RWPE1 (cell line): Measurements from ENCODE around the gene MUTYH.

Source experiments
- CTCF ChIA-PET: fragments of 350-600 bp; sonication (Branson Sonifier 250); formaldehyde crosslinking; extraction: SDS; loops from one replicate; lab custom pipeline; 2021; lab: Yijun Ruan, JAX
- POLR2A ChIA-PET: fragments of 400-600 bp; formaldehyde crosslinking; extraction: SDS; loops from one replicate; lab custom pipeline; 2020; ENCODE audit warnings: antibody characterized with exemption; ENCODE audit not compliant: low non-redundant PET; lab: Yijun Ruan, JAX
- DNase-seq: peaks from one replicate; pipeline ENCODE4 v3.0.0; 2012; ENCODE audit warnings: low spot score
- H3K27ac ChIP-seq: fragments of 450-650 bp; 2 replicates; pipeline ENCODE4 v1.5.1; 2017
- TF ChIP-seq, protein P1 (sequence below): fragments of 450-650 bp; conservative IDR thresholded peaks from 2 replicates; pipeline ENCODE4 v1.5.1; 2017; ENCODE audit warnings: low read depth, mild to moderate bottlenecking

Gene MUTYH

DNA sequence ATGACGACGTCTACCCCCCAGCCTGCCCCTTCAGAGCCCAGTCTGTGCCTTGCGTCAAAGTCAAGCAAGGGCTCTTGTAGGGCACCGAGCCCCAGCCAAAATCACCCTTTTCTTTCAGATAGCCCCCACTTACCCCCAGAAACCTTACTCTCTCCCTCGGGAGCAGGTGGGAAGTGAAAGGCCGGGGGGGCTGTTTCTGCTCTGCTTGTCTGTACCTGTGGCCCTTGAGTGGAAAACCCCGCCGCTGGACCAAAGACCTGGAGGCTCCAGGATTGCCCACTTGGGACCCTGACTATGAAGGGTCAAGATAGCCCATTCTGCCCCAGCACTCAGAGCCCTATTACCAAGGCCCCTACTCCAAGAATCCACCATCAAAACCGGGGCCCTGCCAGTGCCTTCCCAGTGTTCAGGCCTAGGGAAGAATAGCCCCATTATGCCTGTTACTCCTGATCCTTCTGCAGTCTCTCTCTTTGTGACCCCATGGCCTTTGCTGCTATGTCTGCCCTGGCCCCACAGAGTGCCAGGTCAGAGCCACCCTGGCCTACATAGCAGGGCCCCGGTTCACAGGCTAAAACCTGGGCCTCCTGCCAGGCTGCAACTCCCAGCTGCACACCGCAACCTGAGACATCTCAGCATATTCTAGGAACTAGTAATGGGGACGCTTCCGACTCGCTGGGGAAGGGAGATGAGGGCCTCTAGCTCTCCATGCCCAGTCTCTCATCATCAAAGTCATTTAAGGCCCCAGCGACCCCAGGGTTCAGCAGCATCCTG is 35.7 kb downstream of the MUTYH start:
- peak overlapping the region; percentile 86 for H3K27ac ChIP-seq
- no peak for DNase-seq
- ChIA-PET POLR2A (interaction anchor here (1.2 to 1.7 kb wide), 5 partner anchors 24 to 293 kb away, joined by 4 to 13 read pairs (median 5); partner anchors contain the start of genes HECTD3 and UROD), CTCF (no interaction called here)
- TF ChIP-seq, protein P1, sequence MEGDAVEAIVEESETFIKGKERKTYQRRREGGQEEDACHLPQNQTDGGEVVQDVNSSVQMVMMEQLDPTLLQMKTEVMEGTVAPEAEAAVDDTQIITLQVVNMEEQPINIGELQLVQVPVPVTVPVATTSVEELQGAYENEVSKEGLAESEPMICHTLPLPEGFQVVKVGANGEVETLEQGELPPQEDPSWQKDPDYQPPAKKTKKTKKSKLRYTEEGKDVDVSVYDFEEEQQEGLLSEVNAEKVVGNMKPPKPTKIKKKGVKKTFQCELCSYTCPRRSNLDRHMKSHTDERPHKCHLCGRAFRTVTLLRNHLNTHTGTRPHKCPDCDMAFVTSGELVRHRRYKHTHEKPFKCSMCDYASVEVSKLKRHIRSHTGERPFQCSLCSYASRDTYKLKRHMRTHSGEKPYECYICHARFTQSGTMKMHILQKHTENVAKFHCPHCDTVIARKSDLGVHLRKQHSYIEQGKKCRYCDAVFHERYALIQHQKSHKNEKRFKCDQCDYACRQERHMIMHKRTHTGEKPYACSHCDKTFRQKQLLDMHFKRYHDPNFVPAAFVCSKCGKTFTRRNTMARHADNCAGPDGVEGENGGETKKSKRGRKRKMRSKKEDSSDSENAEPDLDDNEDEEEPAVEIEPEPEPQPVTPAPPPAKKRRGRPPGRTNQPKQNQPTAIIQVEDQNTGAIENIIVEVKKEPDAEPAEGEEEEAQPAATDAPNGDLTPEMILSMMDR: peak; percentile 32; the same call in 1 of the 2 replicates

DNA sequence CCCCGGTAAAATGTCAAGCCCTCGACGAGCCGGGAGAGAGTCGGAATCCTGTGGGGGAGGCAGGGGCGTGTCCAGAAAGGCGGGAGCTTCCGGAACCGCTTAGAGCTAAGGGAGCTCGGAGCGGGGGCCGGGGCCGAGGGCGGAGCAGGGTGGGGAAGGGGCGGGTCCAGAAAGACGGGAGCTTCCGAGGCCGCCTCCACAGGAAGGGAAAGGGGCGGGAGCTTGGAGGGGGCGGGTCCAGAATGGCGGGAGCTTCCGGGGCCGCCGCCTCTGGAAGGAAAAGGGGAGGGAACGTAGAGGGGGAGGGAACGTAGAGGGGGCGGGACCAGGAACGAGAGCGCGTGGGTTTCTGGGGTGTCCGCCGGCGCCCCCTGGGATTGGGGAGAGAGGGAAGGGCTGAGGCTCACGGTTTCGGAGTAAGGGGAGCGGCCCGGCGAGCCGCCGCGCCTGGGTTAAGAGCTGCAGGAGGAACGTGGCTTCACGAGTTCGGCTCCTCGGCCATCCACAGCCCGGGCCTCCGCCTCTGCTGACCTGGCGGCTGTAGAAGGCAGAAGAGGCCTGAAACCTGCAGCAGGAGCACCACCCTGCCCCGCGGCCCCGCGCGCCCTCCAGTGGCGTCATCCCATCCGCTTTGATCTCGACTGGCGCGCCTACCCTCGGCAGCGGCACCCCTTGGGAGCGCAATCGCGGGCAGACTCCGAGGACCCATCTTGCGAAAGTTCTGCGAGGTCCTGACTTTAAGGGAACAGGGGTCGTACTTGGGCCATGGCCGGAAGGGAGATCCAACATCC is 36.5 kb downstream of the MUTYH start:
- CTCF ChIA-PET: interaction anchor here (0.6 to 2.6 kb wide), 4 partner anchors 24 to 289 kb away, joined by 3 to 14 read pairs (median 6); partner anchors contain the start of genes MUTYH, PRDX1 and TOE1
- peak overlapping the region; percentile 86 for H3K27ac ChIP-seq
- DNase-seq: peak; percentile 98
- POLR2A ChIA-PET: interaction anchor here (0.6 to 1.7 kb wide), 13 partner anchors 17 to 292 kb away, joined by 3 to 13 read pairs (median 4); partner anchors contain the start of genes HECTD3, MUTYH, TOE1 and UROD
- TF ChIP-seq, protein P1: peak; percentile 78

DNA sequence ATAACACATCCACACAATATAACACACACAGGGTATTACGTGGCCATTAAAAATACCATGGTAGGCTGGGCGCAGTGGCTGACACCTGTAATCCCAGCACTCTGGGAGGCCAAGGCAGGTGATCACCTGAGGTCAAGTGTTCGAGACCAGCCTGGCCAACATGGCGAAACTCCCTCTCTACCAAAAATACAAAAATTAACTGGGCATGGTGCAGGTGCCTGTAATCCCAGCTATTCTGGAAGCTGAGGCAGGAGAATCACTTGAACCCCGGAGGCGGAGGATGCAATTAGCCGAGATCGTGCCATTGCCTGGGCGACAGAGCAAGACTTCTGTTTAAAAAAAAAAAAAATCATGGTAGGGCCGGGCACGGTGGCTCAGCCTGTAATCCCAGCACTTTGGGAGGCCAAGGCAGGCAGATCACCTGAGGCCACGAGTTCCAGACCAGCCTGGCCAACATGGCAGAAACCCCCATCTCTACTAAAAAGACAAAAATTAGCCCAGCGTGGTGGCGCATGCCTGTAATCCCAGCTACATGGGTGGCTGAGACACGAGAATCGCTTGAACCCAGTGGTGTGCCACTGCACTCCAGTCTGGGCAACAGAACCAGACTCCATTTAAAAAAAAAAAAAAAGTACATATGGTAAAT is 37.6 kb downstream of the MUTYH start:
- H3K27ac ChIP-seq: peak overlapping the region; percentile 86
- CTCF ChIA-PET: interaction anchor here (0.6 to 2.6 kb wide), 3 partner anchors 25 to 288 kb away, joined by 3 to 14 read pairs (median 7); partner anchors contain the start of gene PRDX1
- TF ChIP-seq, protein P1: no peak
- POLR2A ChIA-PET: interaction anchor here (0.7 to 1.7 kb wide), 3 partner anchors 26 to 282 kb away, joined by 3 to 13 read pairs (median 3); no protein-coding TSS in a partner anchor
- no peak for DNase-seq

DNA sequence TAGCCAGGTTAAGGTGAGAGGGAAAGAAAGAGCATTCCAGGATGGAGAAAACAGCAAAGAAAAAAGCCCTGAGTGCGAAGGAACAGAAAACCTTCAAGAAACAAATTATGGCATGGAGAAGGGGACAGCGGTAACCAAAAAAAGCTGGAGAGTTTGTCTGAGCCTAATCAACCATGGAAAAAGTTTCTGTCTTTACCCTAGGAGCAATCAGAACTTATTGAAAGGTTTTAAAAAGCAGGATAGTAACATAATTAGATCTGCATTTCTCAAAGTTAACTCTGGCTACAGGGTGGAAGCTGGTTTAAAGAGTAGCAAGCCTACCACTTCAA is 39.6 kb downstream of the MUTYH start:
- CTCF ChIA-PET: interaction anchor here (0.7 to 2.6 kb wide), 4 partner anchors 9 to 625 kb away, joined by 3 to 29 read pairs (median 13); no protein-coding TSS in a partner anchor
- POLR2A ChIA-PET: no interaction called here
- no peak for DNase-seq
- no peak overlapping the region for H3K27ac ChIP-seq
- TF ChIP-seq, protein P1: no peak

DNA sequence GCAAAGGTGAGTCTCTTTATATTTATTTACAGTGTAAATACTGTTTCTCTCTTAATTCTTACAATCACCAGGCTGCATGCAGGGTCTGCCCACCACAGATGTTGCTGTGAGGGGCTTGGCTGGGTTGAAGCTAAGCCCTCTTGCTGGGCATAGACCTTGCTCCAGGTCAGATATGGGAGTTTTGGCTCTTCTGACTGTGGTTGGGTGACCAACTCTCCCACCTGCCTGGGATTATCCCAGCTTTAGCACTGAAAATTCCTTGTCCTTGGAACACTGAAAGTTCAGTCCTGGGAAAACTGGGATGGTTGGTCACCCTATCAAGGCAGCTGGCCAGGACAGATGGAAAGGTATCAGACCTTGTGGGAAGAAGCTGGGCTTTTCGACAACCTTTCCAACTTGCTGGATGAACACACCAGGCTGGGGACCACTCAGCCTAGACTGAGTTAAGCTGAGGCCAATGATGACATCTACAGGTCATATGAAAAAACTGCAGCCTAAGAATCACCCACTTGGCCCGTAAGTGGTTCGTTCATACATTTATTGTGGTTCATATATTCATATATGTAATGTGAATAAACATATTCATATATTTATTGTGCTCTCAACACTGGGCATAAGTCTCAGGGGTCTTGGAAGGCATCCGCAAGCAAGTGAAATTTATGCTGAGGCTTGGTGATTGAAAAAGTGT is 40.1 kb downstream of the MUTYH start:
- POLR2A ChIA-PET: no interaction called here
- TF ChIP-seq, protein P1: peak; percentile 81
- H3K27ac ChIP-seq: no peak overlapping the region
- CTCF ChIA-PET: interaction anchor here (0.5 to 2.6 kb wide), 8 partner anchors 8 to 624 kb away, joined by 3 to 29 read pairs (median 4); no protein-coding TSS in a partner anchor
- DNase-seq: peak; percentile 59
